Fibroblast of lung (primary cell): Measurements from ENCODE around the gene PIK3C2B.

Experiments used
- EZH2 ChIP-seq: IDR thresholded peaks from 2 replicates; pipeline ENCODE4 v1.5.1; 2012; ENCODE audit warnings: low read length, control low read depth, mild to moderate bottlenecking; ENCODE audit errors: missing control alignments
- TF ChIP-seq, protein P1 (sequence below), 2 donors: IDR thresholded peaks in 1 of 2; conservative IDR thresholded peaks in 1 of 2; 1 replicate in 1 of 2; 2 replicates in 1 of 2; pipeline ENCODE4 v1.5.1; 2011 to 2012; ENCODE audit warnings: low read length in 2 of 2, control low read depth in 1 of 2, inconsistent platforms in 1 of 2, low read depth in 1 of 2, mild to moderate bottlenecking in 1 of 2

DNA sequence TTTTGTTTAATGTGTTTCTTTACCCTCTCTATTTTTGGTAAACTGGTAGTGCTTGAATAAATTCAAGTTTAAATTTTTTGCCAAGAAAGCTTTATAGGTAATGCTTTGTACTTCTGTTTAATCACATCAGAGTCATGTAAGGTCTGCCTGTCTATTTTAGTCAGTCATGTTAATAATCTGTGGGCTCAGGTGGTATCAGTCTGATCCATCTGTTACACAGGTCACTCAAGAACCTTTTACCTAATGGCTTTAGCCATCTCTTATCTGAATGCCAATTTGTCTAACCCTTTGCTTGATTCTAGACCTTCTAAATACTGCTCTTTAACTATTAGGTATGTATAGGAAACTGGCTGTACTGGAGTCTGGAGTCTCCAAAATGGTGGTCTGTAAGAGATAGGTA is 38.2 kb upstream of the PIK3C2B start:
- TF ChIP-seq, protein P1, sequence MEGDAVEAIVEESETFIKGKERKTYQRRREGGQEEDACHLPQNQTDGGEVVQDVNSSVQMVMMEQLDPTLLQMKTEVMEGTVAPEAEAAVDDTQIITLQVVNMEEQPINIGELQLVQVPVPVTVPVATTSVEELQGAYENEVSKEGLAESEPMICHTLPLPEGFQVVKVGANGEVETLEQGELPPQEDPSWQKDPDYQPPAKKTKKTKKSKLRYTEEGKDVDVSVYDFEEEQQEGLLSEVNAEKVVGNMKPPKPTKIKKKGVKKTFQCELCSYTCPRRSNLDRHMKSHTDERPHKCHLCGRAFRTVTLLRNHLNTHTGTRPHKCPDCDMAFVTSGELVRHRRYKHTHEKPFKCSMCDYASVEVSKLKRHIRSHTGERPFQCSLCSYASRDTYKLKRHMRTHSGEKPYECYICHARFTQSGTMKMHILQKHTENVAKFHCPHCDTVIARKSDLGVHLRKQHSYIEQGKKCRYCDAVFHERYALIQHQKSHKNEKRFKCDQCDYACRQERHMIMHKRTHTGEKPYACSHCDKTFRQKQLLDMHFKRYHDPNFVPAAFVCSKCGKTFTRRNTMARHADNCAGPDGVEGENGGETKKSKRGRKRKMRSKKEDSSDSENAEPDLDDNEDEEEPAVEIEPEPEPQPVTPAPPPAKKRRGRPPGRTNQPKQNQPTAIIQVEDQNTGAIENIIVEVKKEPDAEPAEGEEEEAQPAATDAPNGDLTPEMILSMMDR (conservative IDR thresholded peaks at IDR 0.05 in 1 of 2, IDR thresholded peaks at IDR 0.05 in 1 of 2; ENCODE audit: low read depth in 1 of 2, low read length in 2 of 2), result no peak
- TF ChIP-seq EZH2, result no peak
